Stimulated activated CD8-positive, alpha-beta memory T cell treated with anti-CD3 and anti-CD28 coated beads, Interleukin-15, amount 100 ng/mL, for 1 hour (primary cell): ENCODE data around the gene CYP11A1.
"Not testable (repeated sequence)": the region's sequence is repeated elsewhere in the genome, so short reads cannot be mapped to it uniquely, and the experiment has no call there.

Source experiments
- DNase-seq: peaks from one replicate; pipeline ENCODE4 v3.0.0-alpha.2; 2020; ENCODE audit warnings: low read depth

CYP11A1 gene

GRCh38 chr15:74374648-74375302 is 7.3 kb upstream of the CYP11A1 start:
- no peak for DNase-seq

- DNase-seq, result peak; percentile 92
These were observed 6.5 kb upstream of the CYP11A1 start for GRCh38 chr15:74373731-74374647.

GRCh38 chr15:74373056-74373650 is 5.7 kb upstream of the CYP11A1 start:
- DNase-seq, result no peak

- DNase-seq, result no peak
These were observed 3.0 kb upstream of the CYP11A1 start for GRCh38 chr15:74370471-74370870.

- no peak for DNase-seq
These were observed 2.3 kb upstream of the CYP11A1 start for GRCh38 chr15:74369756-74370155.

GRCh38 chr15:74369084-74369745 is 1.8 kb upstream of the CYP11A1 start:
- no peak for DNase-seq

- no peak for DNase-seq
These were observed 675 bp upstream of the CYP11A1 start for GRCh38 chr15:74368121-74368520.

- no peak for DNase-seq
These were observed 1.6 kb downstream of the CYP11A1 start for GRCh38 chr15:74365598-74366445.

- no peak for DNase-seq
These were observed 2.4 kb downstream of the CYP11A1 start for GRCh38 chr15:74364936-74365597.

GRCh38 chr15:74362482-74362881 is 5.0 kb downstream of the CYP11A1 start:
- no peak for DNase-seq

- not testable (repeated sequence) for DNase-seq
These were observed 6.6 kb downstream of the CYP11A1 start for GRCh38 chr15:74360855-74361254.

- not testable (repeated sequence) for DNase-seq
These were observed 8.1 kb downstream of the CYP11A1 start for GRCh38 chr15:74359376-74359775.

- DNase-seq, result not testable (repeated sequence)
These were observed 9.9 kb downstream of the CYP11A1 start for GRCh38 chr15:74357514-74357913.

- not testable (repeated sequence) for DNase-seq
These were observed 11.4 kb downstream of the CYP11A1 start for GRCh38 chr15:74356050-74356449.

- DNase-seq, result not testable (repeated sequence)
These were observed 13.5 kb downstream of the CYP11A1 start for GRCh38 chr15:74353992-74354391.

GRCh38 chr15:74352393-74352910 is 15.0 kb downstream of the CYP11A1 start:
- DNase-seq, result no peak

GRCh38 chr15:74351670-74352069 is 15.8 kb downstream of the CYP11A1 start:
- no peak for DNase-seq

GRCh38 chr15:74350295-74351275 is 16.9 kb downstream of the CYP11A1 start:
- DNase-seq, result no peak

- DNase-seq, result no peak
These were observed 18.1 kb downstream of the CYP11A1 start for GRCh38 chr15:74349241-74349778.
